NCI-H1417 (cell line): ENCODE results near the gene WNK3.
A peak's percentile ranks its signal among the peaks of the same experiment; 100 is the strongest.

Experiments
- DNase-seq, 3 experiments: peaks; one replicate each; lab custom pipeline; 2025; lab: John Stamatoyannopoulos, UW

Gene WNK3

GRCh38 chrX:54171091-54171490 lies 186.8 kb downstream of the WNK3 start:
- DNase-seq: no peak

GRCh38 chrX:54166915-54167314 lies 190.9 kb downstream of the WNK3 start:
- peak in 1 of 3 experiments; percentile 43 for DNase-seq

DNA sequence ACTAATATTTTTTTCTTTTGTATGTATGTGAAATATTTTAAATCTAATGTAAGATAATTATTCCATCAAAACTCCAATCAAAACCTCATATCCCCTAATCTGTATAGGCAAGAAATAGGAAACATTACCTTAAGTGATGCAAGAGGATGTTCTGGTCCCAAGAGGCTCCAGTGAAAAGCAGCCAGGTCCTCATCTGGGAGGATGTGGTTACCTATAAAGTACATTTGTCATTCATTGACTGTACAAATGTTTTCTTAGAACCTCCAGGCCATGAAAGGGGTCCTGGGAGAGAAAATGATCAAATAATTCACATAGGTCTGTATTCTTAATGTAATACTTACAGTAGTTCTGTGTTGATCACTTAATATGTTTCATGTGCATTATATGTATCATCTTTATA lies 200.3 kb downstream of the WNK3 start:
- no peak for DNase-seq
